GM23338 (cell line): ENCODE data around the gene PPIP5K1. TPM values are rescaled to one million over a fixed set of nuclear protein-coding genes. Genes with fewer than 3 reads are reported as not detected.

Experiments used
- ATAC-seq: fragments of 200-7000 bp; cut with Tn5 transposase; 3 replicates; pipeline ENCODE4 v1.9.1; 2020
- DNase-seq: peaks from one replicate; pipeline ENCODE4 v3.0.0-alpha.2; 2015; ENCODE audit warnings: low spot score
- H2AFZ ChIP-seq: fragments of 200-600 bp; sonication (generic); 2 replicates; pipeline ENCODE4 v1.8.0; 2016; ENCODE audit warnings: antibody characterized with exemption, mild to moderate bottlenecking, moderate library complexity
- H3F3A ChIP-seq: fragments of 200-600 bp; sonication (generic); replicated peaks from 2 replicates; pipeline ENCODE4 v1.8.0; 2017; ENCODE audit warnings: antibody characterized with exemption, mixed run types, low read depth
- H3K27ac ChIP-seq: fragments of 200-600 bp; sonication (generic); 2 replicates; pipeline ENCODE4 v1.6.1; 2016; ENCODE audit warnings: low read depth
- H3K27me3 ChIP-seq: fragments of 200-600 bp; sonication (generic); 2 replicates; pipeline ENCODE4 v1.8.0; 2016; ENCODE audit warnings: mild to moderate bottlenecking, mixed run types, moderate library complexity; ENCODE audit not compliant: insufficient read depth
- H3K36me3 ChIP-seq: fragments of 200-600 bp; sonication (generic); 2 replicates; pipeline ENCODE4 v1.8.0; 2016; ENCODE audit warnings: mild to moderate bottlenecking; ENCODE audit not compliant: insufficient read depth
- H3K4me1 ChIP-seq: fragments of 200-600 bp; sonication (generic); 2 replicates; pipeline ENCODE4 v1.8.0; 2016; ENCODE audit warnings: mild to moderate bottlenecking, moderate library complexity; ENCODE audit not compliant: insufficient read depth
- H3K4me2 ChIP-seq: fragments of 200-600 bp; sonication (generic); 2 replicates; pipeline ENCODE4 v1.7.1; 2017; ENCODE audit warnings: mixed run types
- H3K4me3 ChIP-seq: fragments of 200-600 bp; sonication (generic); 2 replicates; pipeline ENCODE4 v1.6.1; 2016; ENCODE audit warnings: mixed run types
- H3K79me2 ChIP-seq: fragments of 200-600 bp; sonication (generic); replicated peaks from 2 replicates; pipeline ENCODE4 v1.8.0; 2017; ENCODE audit warnings: mild to moderate bottlenecking; ENCODE audit not compliant: insufficient read depth
- H3K9me2 ChIP-seq: fragments of 200-600 bp; sonication (generic); 2 replicates; pipeline ENCODE4 v1.8.0; 2017; ENCODE audit not compliant: insufficient read depth
- H4K20me1 ChIP-seq: fragments of 200-600 bp; sonication (generic); replicated peaks from 2 replicates; pipeline ENCODE4 v1.8.0; 2017; ENCODE audit warnings: mild to moderate bottlenecking; ENCODE audit not compliant: insufficient read depth
- H3K27ac Mint-ChIP-seq: 2 replicates; pipeline ENCODE4 v1.8.0; 2020; ENCODE audit warnings: inconsistent platforms, mild to moderate bottlenecking, moderate library complexity, mixed read lengths
- H3K27me3 Mint-ChIP-seq: 3 replicates; pipeline ENCODE4 v1.8.0; 2022; ENCODE audit warnings: low read depth, mild to moderate bottlenecking, moderate library complexity, mixed read lengths, inconsistent platforms; ENCODE audit not compliant: insufficient read depth, poor library complexity
- H3K36me3 Mint-ChIP-seq: 3 replicates; pipeline ENCODE4 v1.8.0; 2021; ENCODE audit warnings: low read depth, mild to moderate bottlenecking, inconsistent platforms, moderate library complexity, mixed read lengths
- H3K4me1 Mint-ChIP-seq: 3 replicates; pipeline ENCODE4 v1.8.0; 2020; ENCODE audit warnings: mild to moderate bottlenecking, inconsistent platforms, mixed read lengths
- H3K4me3 Mint-ChIP-seq: 3 replicates; pipeline ENCODE4 v1.8.0; 2021; ENCODE audit warnings: moderate library complexity, mild to moderate bottlenecking, inconsistent platforms, mixed read lengths
- H3K9me3 Mint-ChIP-seq: 3 replicates; pipeline ENCODE4 v1.8.0; 2020; ENCODE audit warnings: moderate library complexity, mild to moderate bottlenecking, inconsistent platforms, mixed read lengths
- CREB1 ChIP-seq: fragments of 250-450 bp; sonication (Bioruptor Pico); IDR thresholded peaks from 2 replicates; pipeline ENCODE4 v1.5.0; 2020; ENCODE audit warnings: low read depth, mild to moderate bottlenecking, moderate library complexity
- CTCF ChIP-seq, 2 experiments: fragments of 200-600 bp in 1 of 2; sonication (generic) in 1 of 2; conservative IDR thresholded peaks; 2 replicates each; pipeline versions ENCODE4 v1.5.1 to v1.6.1; 2016 to 2017; ENCODE audit warnings: antibody characterized with exemption in 2 of 2, low read depth in 2 of 2, mild to moderate bottlenecking in 2 of 2, moderate library complexity in 1 of 2
- ETS1 ChIP-seq: IDR thresholded peaks from 2 replicates; pipeline ENCODE4 v1.6.1; 2016; ENCODE audit warnings: antibody characterized with exemption
- EZH2 ChIP-seq: fragments of 200-600 bp; sonication (generic); IDR thresholded peaks from one replicate; pipeline ENCODE4 v1.8.0; 2017; ENCODE audit warnings: antibody characterized with exemption, mild to moderate bottlenecking, low read depth; ENCODE audit not compliant: unreplicated experiment
- EZH2phosphoT487 ChIP-seq: fragments of 200-600 bp; sonication (generic); IDR thresholded peaks from one replicate; pipeline ENCODE4 v1.8.1; 2018; ENCODE audit warnings: antibody characterized with exemption; ENCODE audit not compliant: unreplicated experiment
- JUNB ChIP-seq: IDR thresholded peaks from one replicate; pipeline ENCODE4 v1.6.1; 2016; ENCODE audit warnings: antibody characterized with exemption; ENCODE audit not compliant: unreplicated experiment
- NANOG ChIP-seq: IDR thresholded peaks from 2 replicates; pipeline ENCODE4 v1.6.1; 2016; ENCODE audit warnings: antibody characterized with exemption, borderline replicate concordance
- POLR2AphosphoS5 ChIP-seq: IDR thresholded peaks from 2 replicates; pipeline ENCODE4 v1.6.1; 2016; ENCODE audit warnings: antibody characterized with exemption, low read depth
- REST ChIP-seq: IDR thresholded peaks from one replicate; pipeline ENCODE4 v1.6.1; 2018; ENCODE audit warnings: antibody characterized with exemption; ENCODE audit not compliant: unreplicated experiment
- STAT1 ChIP-seq: IDR thresholded peaks from one replicate; pipeline ENCODE4 v1.6.1; 2016; ENCODE audit warnings: antibody characterized with exemption; ENCODE audit not compliant: unreplicated experiment
- ZNF114 ChIP-seq: fragments of 250-450 bp; sonication (Bioruptor Pico); IDR thresholded peaks from 2 replicates; pipeline ENCODE4 v1.5.0; 2020; ENCODE audit warnings: mild to moderate bottlenecking, moderate library complexity
- ZNF331 ChIP-seq: fragments of 250-450 bp; sonication (Bioruptor Pico); IDR thresholded peaks from 2 replicates; pipeline ENCODE4 v1.5.0; 2020; ENCODE audit warnings: low read depth, mild to moderate bottlenecking, moderate library complexity
- ZNF462 ChIP-seq: fragments of 250-450 bp; sonication (Bioruptor Pico); IDR thresholded peaks from 2 replicates; pipeline ENCODE4 v1.5.0; 2020; ENCODE audit warnings: mild to moderate bottlenecking, moderate library complexity
- polyA plus RNA-seq: library from polyadenylated mRNA; unstranded; fragments of >200 nt; fragmentation: Nextera tagmentation; extraction: Ambion mirVana; gene quantifications from 2 replicates; pipeline ENCODE4 v1.2.1, GENCODE V29; 2016
- total RNA-seq: library from RNA; depleted of rRNA; stranded (reverse); fragments of >200 nt; shearing (Covaris generic); gene quantifications from 2 replicates; pipeline ENCODE4 v1.2.3, GENCODE V29; 2014

The PPIP5K1 gene
- total and polyA plus RNA-seq, 2 experiments from 2014 or later = 5.8 to 23.5 TPM

- H3K4me3 Mint-ChIP-seq = no peak overlapping the region
- DNase-seq (no peak), ATAC-seq (no peak)
- H3K36me3 ChIP-seq = no peaks in the 10 kb centered on the region
- H4K20me1 ChIP-seq = no peaks in the 10 kb centered on the region
- H3K27me3 ChIP-seq = no peaks in the 10 kb centered on the region
- peaks cover 2% of the 10 kb centered on the region for H3K27me3 Mint-ChIP-seq
- H3K9me3 Mint-ChIP-seq = 0 out of 3 replicates have a peak, but pooled peaks cover 6% of the 10 kb centered on the region
- no peak overlapping the region for H2AFZ ChIP-seq
- no peak overlapping the region for H3K27ac Mint-ChIP-seq
- H3K4me1 Mint-ChIP-seq = no peaks in the 10 kb centered on the region
- H3K36me3 Mint-ChIP-seq = peaks cover 8% of the 10 kb centered on the region; the same call in 2 of the 3 replicates
- no peak overlapping the region for H3K4me3 ChIP-seq
- TF ChIP-seq ZNF114 (no peak), EZH2 (no peak), NANOG (no peak), ZNF331 (no peak), EZH2phosphoT487 (no peak), STAT1 (no peak), CTCF (conservative IDR thresholded peaks at IDR 0.05; ENCODE audit: low read depth in 2 of 2) (no peak), REST (no peak), POLR2AphosphoS5 (no peak), CREB1 (CRISPR knock-in tag) (no peak), JUNB (no peak), ZNF462 (no peak), ETS1 (no peak)
- H3F3A ChIP-seq = no peaks in the 10 kb centered on the region
- H3K4me2 ChIP-seq = no peak overlapping the region
- H3K9me2 ChIP-seq = no peaks in the 10 kb centered on the region
- H3K27ac ChIP-seq = no peak overlapping the region
- no peaks in the 10 kb centered on the region for H3K79me2 ChIP-seq
- H3K4me1 ChIP-seq = no peaks in the 10 kb centered on the region
Observed at GRCh38 chr15:43550527-43551363, 39.3 kb downstream of the PPIP5K1 start.
